H4 (cell line): ENCODE measurements around the gene LIPI. TPM values are rescaled to one million over a fixed set of nuclear protein-coding genes. Genes with fewer than 3 reads are reported as not detected.
"Not testable (repeated sequence)": the region's sequence is repeated elsewhere in the genome, so short reads cannot be mapped to it uniquely, and the experiment has no call there.

Experiments used
- DNase-seq: peaks from one replicate; pipeline ENCODE4 v3.0.0-alpha.2; 2015; ENCODE audit warnings: low spot score
- total RNA-seq: library from RNA; depleted of rRNA; stranded (reverse); fragments of >200 nt; shearing (Covaris generic); gene quantifications from 2 replicates; pipeline ENCODE4 v1.2.3, GENCODE V29; 2014; rRNA removed

LIPI gene
- total RNA-seq = not detected in 2 replicates

GRCh38 chr21:14210738-14211137 is at the start of gene LIPI:
TSS of gene LIPI (minus strand) at chr21:14210955. CDS start at chr21:14210845, 110 bp downstream.
- no peak for DNase-seq

GRCh38 chr21:14260174-14260764 is 49.5 kb upstream of the LIPI start:
- DNase-seq = no peak

- DNase-seq = peak; percentile 68
Measured at GRCh38 chr21:14259747-14260146, 49.0 kb upstream of the LIPI start.

- DNase-seq = no peak
Measured at GRCh38 chr21:14251336-14251735, 40.6 kb upstream of the LIPI start.

- DNase-seq = no peak
Measured at GRCh38 chr21:14245711-14246110, 35.0 kb upstream of the LIPI start.

GRCh38 chr21:14244911-14245310 is 34.2 kb upstream of the LIPI start:
- DNase-seq = no peak

GRCh38 chr21:14243874-14244273 is 33.1 kb upstream of the LIPI start:
- no peak for DNase-seq

GRCh38 chr21:14243461-14243860 is 32.7 kb upstream of the LIPI start:
- no peak for DNase-seq

GRCh38 chr21:14241297-14241696 is 30.5 kb upstream of the LIPI start:
- no peak for DNase-seq

- DNase-seq = no peak
Measured at GRCh38 chr21:14239281-14239680, 28.5 kb upstream of the LIPI start.

- no peak for DNase-seq
Measured at GRCh38 chr21:14236180-14236579, 25.4 kb upstream of the LIPI start.

GRCh38 chr21:14235101-14235500 is 24.3 kb upstream of the LIPI start:
- DNase-seq = no peak

GRCh38 chr21:14229399-14229798 is 18.6 kb upstream of the LIPI start:
- DNase-seq = no peak

GRCh38 chr21:14223365-14223764 is 12.6 kb upstream of the LIPI start:
- no peak for DNase-seq

GRCh38 chr21:14215971-14216641 is 5.4 kb upstream of the LIPI start, which contains the start of gene RBM11:
TSS of gene RBM11 (plus strand) at chr21:14216157. CDS start at chr21:14216187, 30 bp downstream.
- peak; percentile 55 for DNase-seq

GRCh38 chr21:14213164-14213563 is 2.4 kb upstream of the LIPI start:
- DNase-seq = no peak

- no peak for DNase-seq
Measured at GRCh38 chr21:14206222-14206621, 4.5 kb downstream of the LIPI start.

GRCh38 chr21:14166463-14167223 is 44.1 kb downstream of the LIPI start:
- not testable (repeated sequence) for DNase-seq

GRCh38 chr21:14143999-14144398 is 66.8 kb downstream of the LIPI start:
- no peak for DNase-seq

GRCh38 chr21:14124266-14124665 is 86.5 kb downstream of the LIPI start:
- DNase-seq = no peak

- DNase-seq = no peak
Measured at GRCh38 chr21:14121719-14122118, 89.0 kb downstream of the LIPI start.

- DNase-seq = no peak
Measured at GRCh38 chr21:14120091-14120734, 90.5 kb downstream of the LIPI start.
